Body of pancreas (tissue), 4 donors: ENCODE results near the gene CHMP2B. TPM values are rescaled to one million over a fixed set of nuclear protein-coding genes. Genes with fewer than 3 reads are reported as not detected.
A peak's percentile ranks its signal among the peaks of the same experiment; 100 is the strongest.

ENCODE experiments used
- ATAC-seq: fragments of 150-250 bp; one replicate; pipeline ENCODE4 v1.9.1; 2016
- DNase-seq, 4 donors: peaks; one replicate each; pipeline ENCODE4 v3.0.0-alpha.2; 2019
- H3K27ac ChIP-seq, 4 donors: fragments of 200-600 bp; sonication (generic); 1 replicate in 3 of 4; 2 replicates in 1 of 4; pipeline versions ENCODE4 v1.5.1 to v1.6.1; 2016 to 2019; ENCODE audit warnings: mild to moderate bottlenecking in 1 of 4, mixed read lengths in 1 of 4, moderate library complexity in 1 of 4
- H3K27me3 ChIP-seq, 2 donors: fragments of 200-600 bp; sonication (generic); one replicate each; pipeline ENCODE4 v1.6.0; 2016; ENCODE audit warnings: mild to moderate bottlenecking in 1 of 2
- H3K36me3 ChIP-seq, 2 donors: fragments of 200-600 bp; sonication (generic); replicated peaks in 1 of 2; 2 replicates each; pipeline ENCODE4 v1.5.1; 2016; ENCODE audit warnings: low read depth in 2 of 2; ENCODE audit not compliant: insufficient read depth in 1 of 2
- H3K4me1 ChIP-seq: fragments of 200-600 bp; sonication (generic); one replicate; pipeline ENCODE4 v1.6.0; 2016
- H3K4me3 ChIP-seq, 2 donors: fragments of 200-600 bp; sonication (generic); 1 replicate in 1 of 2; 2 replicates in 1 of 2; pipeline ENCODE4 v1.5.1; 2016 to 2019
- H3K9me3 ChIP-seq, 3 donors: fragments of 200-600 bp; sonication (generic); 1 replicate in 2 of 3; 2 replicates in 1 of 3; pipeline ENCODE4 v1.5.1; 2016
- POLR2A ChIP-seq, 3 donors: fragments of 450-650 bp; IDR thresholded peaks; one replicate each; pipeline ENCODE4 v1.6.1; 2016; ENCODE audit warnings: antibody characterized with exemption in 3 of 3, mild to moderate bottlenecking in 2 of 3
- WGBS, 2 donors: methylation state at CpG; one replicate each; pipeline ENCODE4 v1.1.5; 2017; 5-methylcytosine and 5-hydroxymethylcytosine counted together
- intact Hi-C: fragments of 100-400 bp; cut with DNase I; formaldehyde crosslinking; loops from one replicate; pipeline ENCODE4 v1.15.1; 2023
- total RNA-seq, 2 donors: library from RNA; depleted of rRNA; stranded (reverse); fragments of >200 nt; gene quantifications; one replicate each; pipeline ENCODE4 v1.1.0, GENCODE V29; 2016
- TF ChIP-seq, protein P1 (sequence below), 7 experiments: fragments of 450-650 bp in 4 of 7; fragments of 200-600 bp in 3 of 7; sonication (generic) in 3 of 7; IDR thresholded peaks; one replicate each; pipeline ENCODE4 v1.5.1; 2016 to 2019; ENCODE audit warnings: antibody characterized with exemption in 7 of 7

The CHMP2B gene
- total RNA-seq, 2 donors from 2014 or later: 22.1 to 33.3 TPM

DNA sequence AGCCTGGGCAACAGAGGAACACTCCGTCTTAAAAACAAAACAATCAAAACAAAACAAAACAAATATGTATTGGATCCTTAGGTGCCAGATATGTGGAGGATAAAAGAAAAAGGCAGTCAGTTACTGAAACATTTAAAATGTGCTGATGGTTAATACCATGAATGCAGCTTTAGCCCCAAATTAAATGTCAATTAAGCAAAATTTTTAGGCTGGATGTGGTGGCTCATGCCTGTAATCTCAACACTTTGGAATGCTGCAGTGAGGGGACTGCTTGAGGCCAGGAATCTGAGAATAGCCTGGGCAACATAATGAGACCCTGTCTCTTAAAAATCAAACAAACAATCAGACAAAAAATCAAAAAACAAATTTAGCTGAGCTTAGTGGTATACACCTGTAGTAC, 8.5 kb upstream of the CHMP2B start:
- ATAC-seq: no peak
- no peak overlapping the region for H3K27ac ChIP-seq
- DNase-seq: no peak
- no peaks in the 10 kb centered on the region for H3K4me1 ChIP-seq
- no peaks in the 10 kb centered on the region for H3K27me3 ChIP-seq
- intact Hi-C loops: no loop called here
- H3K9me3 ChIP-seq: no peaks in the 10 kb centered on the region
- 77 to 100% methylated on average over 1 of the region's 1 CpG for WGBS, 2 donors
- H3K4me3 ChIP-seq: no peak overlapping the region
- TF ChIP-seq, protein P1, sequence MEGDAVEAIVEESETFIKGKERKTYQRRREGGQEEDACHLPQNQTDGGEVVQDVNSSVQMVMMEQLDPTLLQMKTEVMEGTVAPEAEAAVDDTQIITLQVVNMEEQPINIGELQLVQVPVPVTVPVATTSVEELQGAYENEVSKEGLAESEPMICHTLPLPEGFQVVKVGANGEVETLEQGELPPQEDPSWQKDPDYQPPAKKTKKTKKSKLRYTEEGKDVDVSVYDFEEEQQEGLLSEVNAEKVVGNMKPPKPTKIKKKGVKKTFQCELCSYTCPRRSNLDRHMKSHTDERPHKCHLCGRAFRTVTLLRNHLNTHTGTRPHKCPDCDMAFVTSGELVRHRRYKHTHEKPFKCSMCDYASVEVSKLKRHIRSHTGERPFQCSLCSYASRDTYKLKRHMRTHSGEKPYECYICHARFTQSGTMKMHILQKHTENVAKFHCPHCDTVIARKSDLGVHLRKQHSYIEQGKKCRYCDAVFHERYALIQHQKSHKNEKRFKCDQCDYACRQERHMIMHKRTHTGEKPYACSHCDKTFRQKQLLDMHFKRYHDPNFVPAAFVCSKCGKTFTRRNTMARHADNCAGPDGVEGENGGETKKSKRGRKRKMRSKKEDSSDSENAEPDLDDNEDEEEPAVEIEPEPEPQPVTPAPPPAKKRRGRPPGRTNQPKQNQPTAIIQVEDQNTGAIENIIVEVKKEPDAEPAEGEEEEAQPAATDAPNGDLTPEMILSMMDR (IDR thresholded peaks at IDR 0.05): no peak
- TF ChIP-seq POLR2A (IDR thresholded peaks at IDR 0.05): no peak
- no peaks in the 10 kb centered on the region for H3K36me3 ChIP-seq

DNA sequence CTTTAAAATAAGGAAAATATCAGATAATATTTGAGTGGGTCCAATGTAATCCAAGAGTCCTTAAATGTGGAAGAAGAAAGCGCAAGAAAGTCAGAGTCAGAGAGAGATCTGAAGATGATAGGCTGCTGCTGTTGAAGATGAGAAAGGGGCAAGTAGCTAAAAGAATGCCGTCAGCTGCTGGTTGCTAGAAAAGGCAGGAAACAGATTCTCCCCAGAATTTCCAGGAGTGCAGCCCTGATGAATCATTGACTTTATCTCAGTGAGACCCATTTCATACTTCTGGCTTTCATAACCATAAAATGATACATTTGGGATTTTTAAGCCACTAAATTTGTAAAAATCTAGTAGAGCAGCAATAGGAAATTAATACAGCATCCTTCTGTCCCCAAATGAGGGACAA, 7.5 kb upstream of the CHMP2B start:
- Histone ChIP-seq H3K27ac (no peak overlapping the region), H3K9me3 (no peaks in the 10 kb centered on the region), H3K36me3 (no peaks in the 10 kb centered on the region), H3K4me3 (no peak overlapping the region), H3K27me3 (no peaks in the 10 kb centered on the region), H3K4me1 (no peaks in the 10 kb centered on the region)
- intact Hi-C loops: no loop called here
- ATAC-seq (no peak), DNase-seq (no peak)
- TF ChIP-seq POLR2A (IDR thresholded peaks at IDR 0.05): no peak
- TF ChIP-seq, protein P1 (IDR thresholded peaks at IDR 0.05): no peak
- 83 to 87% methylated on average over 2 of the region's 2 CpGs for WGBS, 2 donors

DNA sequence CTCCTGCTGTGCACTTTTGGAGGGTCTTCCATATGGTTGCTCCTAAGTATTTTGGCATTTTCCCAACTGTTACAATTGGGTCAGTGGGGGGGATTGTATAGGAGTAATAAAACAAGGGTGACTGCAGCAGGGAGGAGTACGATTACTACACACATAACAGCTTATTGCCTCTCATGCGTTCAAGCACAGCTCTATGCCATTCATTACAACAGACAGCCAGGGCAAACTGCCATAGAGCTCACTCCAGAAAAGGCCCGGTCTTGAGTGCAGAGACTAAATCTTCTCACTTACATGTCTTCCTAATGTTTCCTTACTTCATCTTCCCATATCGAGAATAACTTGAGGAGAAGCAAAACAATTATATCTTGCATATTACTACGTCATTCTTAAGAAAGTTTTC, 1.4 kb upstream of the CHMP2B start:
- 26 to 28% methylated on average over 5 of the region's 5 CpGs for WGBS, 2 donors
- H3K27me3 ChIP-seq: no peaks in the 10 kb centered on the region
- ATAC-seq (no peak), DNase-seq (peak; percentile 28 to 61 (median 37))
- H3K4me3 ChIP-seq: no peak overlapping the region
- H3K9me3 ChIP-seq: no peaks in the 10 kb centered on the region
- intact Hi-C loops: no loop called here
- no peak for TF ChIP-seq POLR2A (IDR thresholded peaks at IDR 0.05)
- TF ChIP-seq, protein P1 (IDR thresholded peaks at IDR 0.05): no peak
- peaks cover 39% of the 10 kb centered on the region for H3K4me1 ChIP-seq
- H3K36me3 ChIP-seq: no peaks in the 10 kb centered on the region
- peak overlapping the region in 1 of 4 donors; percentile 98 for H3K27ac ChIP-seq

DNA sequence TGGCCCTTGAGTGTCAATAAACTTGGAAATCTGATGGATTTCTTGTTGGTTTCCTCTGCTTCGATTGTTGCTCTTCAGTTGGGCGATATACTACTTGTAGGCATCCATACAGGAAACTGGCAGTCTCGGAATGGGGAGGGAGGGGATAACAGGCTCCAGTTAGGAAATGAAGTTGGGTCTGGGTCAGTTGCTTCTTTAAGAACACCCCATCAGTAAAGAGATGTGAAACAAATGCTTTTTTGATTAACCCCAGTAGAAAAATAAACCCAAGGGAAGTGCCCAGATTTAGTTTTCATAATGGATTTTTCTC, 681 bp downstream of the CHMP2B start:
- peak overlapping the region; percentile 98 to 99 (median 98) for H3K27ac ChIP-seq
- WGBS, 2 donors: 0% methylated on average over 3 of the region's 3 CpGs
- H3K27me3 ChIP-seq: no peaks in the 10 kb centered on the region
- TF ChIP-seq, protein P1 (IDR thresholded peaks at IDR 0.05): no peak
- TF ChIP-seq POLR2A (IDR thresholded peaks at IDR 0.05): no peak
- no peaks in the 10 kb centered on the region for H3K9me3 ChIP-seq
- DNase-seq (no peak), ATAC-seq (no peak)
- H3K4me3 ChIP-seq: peak overlapping the region; percentile 24 to 67
- H3K4me1 ChIP-seq: peaks cover 56% of the 10 kb centered on the region
- no peaks in the 10 kb centered on the region for H3K36me3 ChIP-seq
- intact Hi-C loops: no loop called here

DNA sequence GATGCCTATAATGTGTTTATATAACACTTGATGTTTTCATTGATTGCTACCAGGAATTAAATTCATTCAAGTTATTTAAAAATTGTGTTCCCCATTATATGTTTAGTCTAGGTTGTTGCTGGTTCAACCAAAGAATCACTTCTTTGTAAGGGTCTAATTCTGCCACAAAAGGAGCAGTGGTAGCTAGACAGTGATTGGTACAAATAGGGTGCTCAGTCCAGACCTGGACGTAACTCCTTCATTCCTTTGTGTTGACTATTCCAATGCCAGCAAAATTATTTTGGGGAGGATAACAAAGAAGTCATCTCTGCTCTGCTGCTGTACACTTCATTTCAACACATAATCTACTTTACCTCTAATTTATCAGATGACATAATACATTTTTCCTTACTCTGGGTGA, 1.2 kb downstream of the CHMP2B start:
- TF ChIP-seq, protein P1 (IDR thresholded peaks at IDR 0.05): no peak
- TF ChIP-seq POLR2A (IDR thresholded peaks at IDR 0.05): no peak
- Histone ChIP-seq H3K27ac (peak overlapping the region in 3 of 4 donors; percentile 98 to 99 (median 98)), H3K4me3 (peak overlapping the region in 1 of 2 donors; percentile 24), H3K36me3 (no peaks in the 10 kb centered on the region), H3K4me1 (peaks cover 62% of the 10 kb centered on the region), H3K9me3 (no peaks in the 10 kb centered on the region), H3K27me3 (no peaks in the 10 kb centered on the region)
- ATAC-seq: no peak
- DNase-seq: no peak
- 9 to 13% methylated on average over 1 of the region's 1 CpG for WGBS, 2 donors
- intact Hi-C loops: no loop called here
